ENCODE measurements around the gene MYRIP.

DNA sequence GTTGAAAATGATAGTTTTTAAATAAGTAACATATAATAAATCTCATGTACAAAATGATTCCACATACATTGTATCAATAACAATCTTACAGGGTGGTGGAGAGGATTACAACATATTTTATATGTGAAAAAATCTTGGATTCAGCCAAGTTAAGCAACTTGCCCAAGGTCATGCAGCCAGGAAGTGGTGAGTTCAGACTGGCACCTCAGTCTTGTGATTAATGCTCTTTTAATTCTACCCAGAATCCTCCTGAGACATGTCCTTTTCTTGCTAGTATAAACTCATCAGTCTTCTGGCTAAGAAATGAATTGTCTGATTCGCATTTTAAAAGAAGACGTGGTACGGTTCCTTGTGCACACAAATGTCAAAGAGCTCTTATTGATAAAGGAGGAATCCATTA lies 4.5 kb upstream of the MYRIP start:
- TF ChIP-seq POLR2A (IDR thresholded peaks at IDR 0.05): no peak
- TF ChIP-seq, protein P1, sequence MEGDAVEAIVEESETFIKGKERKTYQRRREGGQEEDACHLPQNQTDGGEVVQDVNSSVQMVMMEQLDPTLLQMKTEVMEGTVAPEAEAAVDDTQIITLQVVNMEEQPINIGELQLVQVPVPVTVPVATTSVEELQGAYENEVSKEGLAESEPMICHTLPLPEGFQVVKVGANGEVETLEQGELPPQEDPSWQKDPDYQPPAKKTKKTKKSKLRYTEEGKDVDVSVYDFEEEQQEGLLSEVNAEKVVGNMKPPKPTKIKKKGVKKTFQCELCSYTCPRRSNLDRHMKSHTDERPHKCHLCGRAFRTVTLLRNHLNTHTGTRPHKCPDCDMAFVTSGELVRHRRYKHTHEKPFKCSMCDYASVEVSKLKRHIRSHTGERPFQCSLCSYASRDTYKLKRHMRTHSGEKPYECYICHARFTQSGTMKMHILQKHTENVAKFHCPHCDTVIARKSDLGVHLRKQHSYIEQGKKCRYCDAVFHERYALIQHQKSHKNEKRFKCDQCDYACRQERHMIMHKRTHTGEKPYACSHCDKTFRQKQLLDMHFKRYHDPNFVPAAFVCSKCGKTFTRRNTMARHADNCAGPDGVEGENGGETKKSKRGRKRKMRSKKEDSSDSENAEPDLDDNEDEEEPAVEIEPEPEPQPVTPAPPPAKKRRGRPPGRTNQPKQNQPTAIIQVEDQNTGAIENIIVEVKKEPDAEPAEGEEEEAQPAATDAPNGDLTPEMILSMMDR (IDR thresholded peaks at IDR 0.05): no peak
